GM23338 (cell line): ENCODE measurements around the gene SMYD3. TPM values are rescaled to one million over a fixed set of nuclear protein-coding genes. Genes with fewer than 3 reads are reported as not detected.

Source experiments
- ATAC-seq: fragments of 200-7000 bp; cut with Tn5 transposase; 3 replicates; pipeline ENCODE4 v1.9.1; 2020
- DNase-seq: peaks from one replicate; pipeline ENCODE4 v3.0.0-alpha.2; 2015; ENCODE audit warnings: low spot score
- H2AFZ ChIP-seq: fragments of 200-600 bp; sonication (generic); 2 replicates; pipeline ENCODE4 v1.8.0; 2016; ENCODE audit warnings: antibody characterized with exemption, mild to moderate bottlenecking, moderate library complexity
- H3F3A ChIP-seq: fragments of 200-600 bp; sonication (generic); replicated peaks from 2 replicates; pipeline ENCODE4 v1.8.0; 2017; ENCODE audit warnings: antibody characterized with exemption, mixed run types, low read depth
- H3K27ac ChIP-seq: fragments of 200-600 bp; sonication (generic); 2 replicates; pipeline ENCODE4 v1.6.1; 2016; ENCODE audit warnings: low read depth
- H3K27me3 ChIP-seq: fragments of 200-600 bp; sonication (generic); 2 replicates; pipeline ENCODE4 v1.8.0; 2016; ENCODE audit warnings: mild to moderate bottlenecking, mixed run types, moderate library complexity; ENCODE audit not compliant: insufficient read depth
- H3K36me3 ChIP-seq: fragments of 200-600 bp; sonication (generic); 2 replicates; pipeline ENCODE4 v1.8.0; 2016; ENCODE audit warnings: mild to moderate bottlenecking; ENCODE audit not compliant: insufficient read depth
- H3K4me1 ChIP-seq: fragments of 200-600 bp; sonication (generic); 2 replicates; pipeline ENCODE4 v1.8.0; 2016; ENCODE audit warnings: mild to moderate bottlenecking, moderate library complexity; ENCODE audit not compliant: insufficient read depth
- H3K4me2 ChIP-seq: fragments of 200-600 bp; sonication (generic); 2 replicates; pipeline ENCODE4 v1.7.1; 2017; ENCODE audit warnings: mixed run types
- H3K4me3 ChIP-seq: fragments of 200-600 bp; sonication (generic); 2 replicates; pipeline ENCODE4 v1.6.1; 2016; ENCODE audit warnings: mixed run types
- H3K79me2 ChIP-seq: fragments of 200-600 bp; sonication (generic); replicated peaks from 2 replicates; pipeline ENCODE4 v1.8.0; 2017; ENCODE audit warnings: mild to moderate bottlenecking; ENCODE audit not compliant: insufficient read depth
- H3K9me2 ChIP-seq: fragments of 200-600 bp; sonication (generic); 2 replicates; pipeline ENCODE4 v1.8.0; 2017; ENCODE audit not compliant: insufficient read depth
- H4K20me1 ChIP-seq: fragments of 200-600 bp; sonication (generic); replicated peaks from 2 replicates; pipeline ENCODE4 v1.8.0; 2017; ENCODE audit warnings: mild to moderate bottlenecking; ENCODE audit not compliant: insufficient read depth
- H3K27ac Mint-ChIP-seq: 2 replicates; pipeline ENCODE4 v1.8.0; 2020; ENCODE audit warnings: inconsistent platforms, mild to moderate bottlenecking, moderate library complexity, mixed read lengths
- H3K27me3 Mint-ChIP-seq: 3 replicates; pipeline ENCODE4 v1.8.0; 2022; ENCODE audit warnings: low read depth, mild to moderate bottlenecking, moderate library complexity, mixed read lengths, inconsistent platforms; ENCODE audit not compliant: insufficient read depth, poor library complexity
- H3K36me3 Mint-ChIP-seq: 3 replicates; pipeline ENCODE4 v1.8.0; 2021; ENCODE audit warnings: low read depth, mild to moderate bottlenecking, inconsistent platforms, moderate library complexity, mixed read lengths
- H3K4me1 Mint-ChIP-seq: 3 replicates; pipeline ENCODE4 v1.8.0; 2020; ENCODE audit warnings: mild to moderate bottlenecking, inconsistent platforms, mixed read lengths
- H3K4me3 Mint-ChIP-seq: 3 replicates; pipeline ENCODE4 v1.8.0; 2021; ENCODE audit warnings: moderate library complexity, mild to moderate bottlenecking, inconsistent platforms, mixed read lengths
- H3K9me3 Mint-ChIP-seq: 3 replicates; pipeline ENCODE4 v1.8.0; 2020; ENCODE audit warnings: moderate library complexity, mild to moderate bottlenecking, inconsistent platforms, mixed read lengths
- CREB1 ChIP-seq: fragments of 250-450 bp; sonication (Bioruptor Pico); IDR thresholded peaks from 2 replicates; pipeline ENCODE4 v1.5.0; 2020; ENCODE audit warnings: low read depth, mild to moderate bottlenecking, moderate library complexity
- CTCF ChIP-seq, 2 experiments: fragments of 200-600 bp in 1 of 2; sonication (generic) in 1 of 2; conservative IDR thresholded peaks; 2 replicates each; pipeline versions ENCODE4 v1.5.1 to v1.6.1; 2016 to 2017; ENCODE audit warnings: antibody characterized with exemption in 2 of 2, low read depth in 2 of 2, mild to moderate bottlenecking in 2 of 2, moderate library complexity in 1 of 2
- ETS1 ChIP-seq: IDR thresholded peaks from 2 replicates; pipeline ENCODE4 v1.6.1; 2016; ENCODE audit warnings: antibody characterized with exemption
- EZH2 ChIP-seq: fragments of 200-600 bp; sonication (generic); IDR thresholded peaks from one replicate; pipeline ENCODE4 v1.8.0; 2017; ENCODE audit warnings: antibody characterized with exemption, mild to moderate bottlenecking, low read depth; ENCODE audit not compliant: unreplicated experiment
- JUNB ChIP-seq: IDR thresholded peaks from one replicate; pipeline ENCODE4 v1.6.1; 2016; ENCODE audit warnings: antibody characterized with exemption; ENCODE audit not compliant: unreplicated experiment
- NANOG ChIP-seq: IDR thresholded peaks from 2 replicates; pipeline ENCODE4 v1.6.1; 2016; ENCODE audit warnings: antibody characterized with exemption, borderline replicate concordance
- POLR2AphosphoS5 ChIP-seq: IDR thresholded peaks from 2 replicates; pipeline ENCODE4 v1.6.1; 2016; ENCODE audit warnings: antibody characterized with exemption, low read depth
- REST ChIP-seq: IDR thresholded peaks from one replicate; pipeline ENCODE4 v1.6.1; 2018; ENCODE audit warnings: antibody characterized with exemption; ENCODE audit not compliant: unreplicated experiment
- ZNF331 ChIP-seq: fragments of 250-450 bp; sonication (Bioruptor Pico); IDR thresholded peaks from 2 replicates; pipeline ENCODE4 v1.5.0; 2020; ENCODE audit warnings: low read depth, mild to moderate bottlenecking, moderate library complexity
- polyA plus RNA-seq: library from polyadenylated mRNA; unstranded; fragments of >200 nt; fragmentation: Nextera tagmentation; extraction: Ambion mirVana; gene quantifications from 2 replicates; pipeline ENCODE4 v1.2.1, GENCODE V29; 2016
- total RNA-seq: library from RNA; depleted of rRNA; stranded (reverse); fragments of >200 nt; shearing (Covaris generic); gene quantifications from 2 replicates; pipeline ENCODE4 v1.2.3, GENCODE V29; 2014

The SMYD3 gene
- total and polyA plus RNA-seq, 2 experiments from 2014 or later, result 31.8 to 34.4 TPM

- TF ChIP-seq REST, result no peak
These were observed 759 bp downstream of the SMYD3 start (continued) for GRCh38 chr1:246506367-246506673.

GRCh38 chr1:246503341-246503740, 3.7 kb downstream of the SMYD3 start:
- H3K4me3 Mint-ChIP-seq, result no peak overlapping the region
- H3K9me3 Mint-ChIP-seq, result peaks cover 3% of the 10 kb centered on the region; the same call in 1 of the 3 replicates
- ATAC-seq (no peak), DNase-seq (no peak)
- Histone ChIP-seq H3K27me3 (peaks cover 5% of the 10 kb centered on the region; the same call in 1 of the 2 replicates), H3K36me3 (no peaks in the 10 kb centered on the region; the same call in 1 of the 2 replicates), H3K4me3 (no peak overlapping the region), H3F3A (no peaks in the 10 kb centered on the region), H4K20me1 (peaks cover 4% of the 10 kb centered on the region), H3K9me2 (no peaks in the 10 kb centered on the region), H3K4me1 (peaks cover 7% of the 10 kb centered on the region), H3K4me2 (no peak overlapping the region), H3K27ac (no peak overlapping the region), H2AFZ (no peak overlapping the region), H3K79me2 (peaks cover 41% of the 10 kb centered on the region)
- TF ChIP-seq ZNF331 (CRISPR knock-in tag) (no peak), NANOG (no peak), ETS1 (no peak), POLR2AphosphoS5 (no peak), CTCF (conservative IDR thresholded peaks at IDR 0.05; ENCODE audit: low read depth in 2 of 2) (no peak), CREB1 (no peak), JUNB (no peak), EZH2 (no peak)
- H3K27ac Mint-ChIP-seq, result no peak overlapping the region
- H3K27me3 Mint-ChIP-seq, result peaks cover 14% of the 10 kb centered on the region
- H3K4me1 Mint-ChIP-seq, result peaks cover 13% of the 10 kb centered on the region
- H3K36me3 Mint-ChIP-seq, result no peaks in the 10 kb centered on the region; the same call in 2 of the 3 replicates
